Measurements from ENCODE around the gene ZNF536.

The ZNF536 gene

GRCh38 chr19:30519607-30520205, 147.5 kb downstream of the ZNF536 start:
- H3K4me3 ChIP-seq (ENCODE audit: low read length): no peak overlapping the region
- TF ChIP-seq ZNF274 (IDR thresholded peaks at IDR 0.05; ENCODE audit: low read depth, low read length): no peak

GRCh38 chr19:30520735-30521479, 148.7 kb downstream of the ZNF536 start:
- TF ChIP-seq ZNF274 (IDR thresholded peaks at IDR 0.05; ENCODE audit: low read depth, low read length): no peak
- H3K4me3 ChIP-seq (ENCODE audit: low read length): no peak overlapping the region

- no peak for TF ChIP-seq ZNF274 (IDR thresholded peaks at IDR 0.05; ENCODE audit: low read depth, low read length)
- no peak overlapping the region for H3K4me3 ChIP-seq (ENCODE audit: low read length)
Observed at GRCh38 chr19:30521937-30522336, 149.8 kb downstream of the ZNF536 start.

- TF ChIP-seq ZNF274 (IDR thresholded peaks at IDR 0.05; ENCODE audit: low read depth, low read length): no peak
- no peak overlapping the region for H3K4me3 ChIP-seq (ENCODE audit: low read length)
Observed at GRCh38 chr19:30522341-30522740, 150.2 kb downstream of the ZNF536 start.

GRCh38 chr19:30523791-30524190, 151.6 kb downstream of the ZNF536 start:
- H3K4me3 ChIP-seq (ENCODE audit: low read length): no peak overlapping the region
- no peak for TF ChIP-seq ZNF274 (IDR thresholded peaks at IDR 0.05; ENCODE audit: low read depth, low read length)

DNA sequence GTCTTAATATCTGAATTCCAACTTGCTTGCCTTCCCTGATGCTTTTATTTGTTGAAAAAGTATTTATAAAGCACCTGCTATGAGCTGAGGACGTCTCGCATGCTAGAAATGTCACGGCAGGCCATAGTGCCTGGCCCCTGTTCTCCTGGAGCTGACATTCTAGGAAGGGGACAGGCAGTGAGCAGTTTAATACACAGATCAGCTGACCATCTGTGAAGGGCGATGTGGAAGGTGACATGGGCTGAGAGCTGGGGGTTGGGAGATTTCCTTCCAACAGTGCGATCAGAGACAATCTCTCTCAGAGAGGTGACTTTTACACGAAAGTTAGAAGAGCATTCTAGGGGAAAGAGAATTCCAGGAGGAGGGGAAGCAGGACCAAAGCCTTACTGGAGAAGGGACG, 153.2 kb downstream of the ZNF536 start:
- TF ChIP-seq ZNF274 (IDR thresholded peaks at IDR 0.05; ENCODE audit: low read depth, low read length): no peak
- H3K4me3 ChIP-seq (ENCODE audit: low read length): no peak overlapping the region

GRCh38 chr19:30528919-30529318, 156.7 kb downstream of the ZNF536 start:
- TF ChIP-seq ZNF274 (IDR thresholded peaks at IDR 0.05; ENCODE audit: low read depth, low read length): no peak
- H3K4me3 ChIP-seq (ENCODE audit: low read length): no peak overlapping the region

GRCh38 chr19:30529876-30530275, 157.7 kb downstream of the ZNF536 start:
- no peak for TF ChIP-seq ZNF274 (IDR thresholded peaks at IDR 0.05; ENCODE audit: low read depth, low read length)
- H3K4me3 ChIP-seq (ENCODE audit: low read length): no peak overlapping the region

DNA sequence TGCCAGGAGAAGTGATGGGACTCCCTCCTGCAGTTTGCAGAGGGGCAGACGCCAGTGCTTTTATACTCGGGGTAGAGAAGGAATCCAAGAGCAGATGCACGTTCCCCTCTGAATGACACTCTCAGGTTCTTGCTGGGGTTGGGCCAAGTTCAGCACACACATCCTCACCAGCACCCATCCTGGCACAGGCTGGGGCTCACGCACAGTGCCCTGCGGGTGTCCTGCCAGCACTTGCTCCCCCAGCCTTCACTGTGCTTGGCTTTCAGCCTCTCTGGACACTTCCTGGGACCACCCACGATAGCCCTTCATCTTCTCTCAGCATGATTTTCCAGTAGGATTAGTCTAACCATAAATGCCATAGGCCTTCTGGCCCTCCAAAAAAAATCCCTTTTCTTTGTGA, 158.6 kb downstream of the ZNF536 start:
- TF ChIP-seq ZNF274 (IDR thresholded peaks at IDR 0.05; ENCODE audit: low read depth, low read length): no peak
- H3K4me3 ChIP-seq (ENCODE audit: low read length): no peak overlapping the region

DNA sequence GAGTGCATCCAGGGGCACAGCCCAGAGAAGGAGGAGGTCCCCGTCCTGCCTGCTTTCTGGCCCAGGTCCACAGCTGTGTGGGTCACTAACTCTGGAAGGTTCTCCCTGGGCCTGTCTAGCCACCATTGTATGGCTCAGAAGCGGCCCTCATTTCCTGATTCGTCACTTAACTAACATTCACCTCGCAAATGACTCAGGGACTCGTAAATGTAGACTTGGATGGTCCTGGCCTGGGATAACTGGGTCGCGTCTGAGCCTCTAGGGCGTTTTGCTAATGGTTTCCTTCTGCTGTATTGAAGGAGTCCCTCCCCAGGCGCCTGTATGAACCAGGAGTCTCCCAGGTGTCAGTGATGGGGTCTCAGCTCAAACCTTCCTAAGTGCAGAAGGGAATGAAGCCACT, 162.8 kb downstream of the ZNF536 start:
- TF ChIP-seq ZNF274 (IDR thresholded peaks at IDR 0.05; ENCODE audit: low read depth, low read length): no peak
- no peak overlapping the region for H3K4me3 ChIP-seq (ENCODE audit: low read length)

- no peak overlapping the region for H3K4me3 ChIP-seq (ENCODE audit: low read length)
- TF ChIP-seq ZNF274 (IDR thresholded peaks at IDR 0.05; ENCODE audit: low read depth, low read length): no peak
Observed at GRCh38 chr19:30536975-30537374, 164.8 kb downstream of the ZNF536 start.

DNA sequence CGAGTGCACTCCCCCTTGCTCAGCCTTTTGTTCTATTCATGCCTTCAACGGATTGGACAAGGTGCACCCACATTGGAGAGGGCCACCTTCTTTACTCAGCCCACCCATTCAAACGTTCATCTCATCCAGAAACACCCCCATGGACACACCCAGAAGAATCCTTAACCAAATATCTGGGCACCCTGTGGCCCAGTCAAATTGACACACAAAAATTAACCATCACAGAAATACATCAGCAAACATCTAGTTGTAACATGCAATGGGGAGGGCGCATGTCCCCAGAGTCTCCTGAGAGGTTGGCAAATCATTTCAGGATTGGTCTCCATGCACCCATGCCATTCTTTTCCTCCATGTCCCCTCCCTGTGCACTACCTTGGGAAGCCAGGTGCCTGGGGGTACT, 167.1 kb downstream of the ZNF536 start:
- TF ChIP-seq ZNF274 (IDR thresholded peaks at IDR 0.05; ENCODE audit: low read depth, low read length): no peak
- H3K4me3 ChIP-seq (ENCODE audit: low read length): no peak overlapping the region

DNA sequence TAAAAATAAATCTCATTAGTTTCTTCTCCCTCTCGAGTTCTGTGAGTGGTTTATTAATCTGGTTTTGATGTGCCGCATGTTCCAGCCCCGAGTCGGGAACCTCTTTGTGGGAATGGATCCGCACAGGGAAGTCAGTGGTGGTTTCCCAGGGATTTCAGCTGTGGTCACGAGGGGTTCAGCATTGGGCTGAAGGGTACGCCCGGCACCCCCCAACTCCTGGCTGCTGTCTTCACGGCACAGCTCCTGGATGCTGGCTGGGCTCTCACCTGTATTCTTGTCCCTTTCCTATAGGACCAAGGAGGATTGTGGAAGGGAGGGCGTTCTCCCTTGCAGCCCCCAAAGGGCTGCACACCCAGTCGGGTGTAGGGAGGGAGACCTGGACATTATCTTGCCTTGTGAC, 167.8 kb downstream of the ZNF536 start:
- no peak overlapping the region for H3K4me3 ChIP-seq (ENCODE audit: low read length)
- no peak for TF ChIP-seq ZNF274 (IDR thresholded peaks at IDR 0.05; ENCODE audit: low read depth, low read length)

GRCh38 chr19:30540761-30541160, 168.6 kb downstream of the ZNF536 start:
- no peak for TF ChIP-seq ZNF274 (IDR thresholded peaks at IDR 0.05; ENCODE audit: low read depth, low read length)
- H3K4me3 ChIP-seq (ENCODE audit: low read length): no peak overlapping the region

GRCh38 chr19:30541575-30541974, 169.4 kb downstream of the ZNF536 start:
- no peak overlapping the region for H3K4me3 ChIP-seq (ENCODE audit: low read length)
- TF ChIP-seq ZNF274 (IDR thresholded peaks at IDR 0.05; ENCODE audit: low read depth, low read length): no peak

Measured in GM08714 (cell line).